ENCODE measurements around the gene FILIP1L. TPM values are rescaled to one million over a fixed set of nuclear protein-coding genes. Genes with fewer than 3 reads are reported as not detected.
A peak's percentile ranks its signal among the peaks of the same experiment; 100 is the strongest.

Gene FILIP1L
- polyA plus RNA-seq, 2 donors: 2.6 to 6.9 TPM

DNA sequence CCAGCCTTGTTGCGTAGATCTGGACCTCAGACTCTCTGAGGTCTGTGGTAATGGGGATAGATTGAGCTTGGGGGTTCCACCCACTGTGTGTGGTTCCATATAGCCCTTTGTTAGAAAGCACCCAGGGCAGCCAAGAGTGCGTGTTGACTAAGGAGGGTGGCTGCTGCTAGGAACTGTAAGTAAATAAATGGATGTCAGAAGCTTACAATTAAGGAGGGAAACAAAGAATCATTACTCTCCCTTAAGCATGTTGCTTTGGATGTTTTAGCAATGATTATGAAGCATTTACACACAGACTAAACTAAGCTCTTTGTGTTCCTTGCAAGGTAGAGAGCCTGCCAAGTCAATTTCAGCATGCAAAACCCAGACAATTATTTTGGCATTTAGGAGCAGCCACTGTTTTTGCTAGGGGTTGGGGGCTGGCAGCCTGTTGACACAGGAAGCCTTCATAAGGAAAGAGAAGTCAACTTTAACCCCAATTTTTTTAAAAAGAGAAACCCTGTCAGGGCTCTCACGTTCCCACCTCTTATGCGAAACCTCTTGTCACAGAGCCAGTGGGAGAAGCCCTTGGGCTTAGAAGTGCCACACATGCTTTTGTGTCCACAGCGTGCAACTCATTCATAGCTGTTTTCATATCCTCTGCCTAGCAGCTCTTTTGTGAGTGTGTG is 168.8 kb downstream of the FILIP1L start:
- H3K36me3 ChIP-seq (ENCODE audit: control insufficient read depth in 2 of 2, insufficient read depth in 2 of 2, low read length in 1 of 2): no peaks in the 10 kb centered on the region
- H3K27me3 ChIP-seq (ENCODE audit: control insufficient read depth in 1 of 2, insufficient read depth in 2 of 2, low read length in 2 of 2): no peaks in the 10 kb centered on the region
- H3K27ac ChIP-seq (ENCODE audit: low read depth in 2 of 2, low read length in 1 of 2): peak overlapping the region in 1 of 2 donors; percentile 55
- no peaks in the 10 kb centered on the region for H3K9me3 ChIP-seq (ENCODE audit: control insufficient read depth in 2 of 2, insufficient read depth in 1 of 2, low read depth in 1 of 2, low read length in 1 of 2)
- 25 to 45% methylated on average over 5 of the region's 5 CpGs for WGBS, 2 donors
- H3K4me3 ChIP-seq (ENCODE audit: low read depth in 1 of 2, low read length in 2 of 2): no peak overlapping the region
- H3K4me1 ChIP-seq (ENCODE audit: control insufficient read depth in 2 of 2, insufficient read depth in 2 of 2, low read length in 1 of 2): peaks cover 5% of the 10 kb centered on the region in 2 donors

DNA sequence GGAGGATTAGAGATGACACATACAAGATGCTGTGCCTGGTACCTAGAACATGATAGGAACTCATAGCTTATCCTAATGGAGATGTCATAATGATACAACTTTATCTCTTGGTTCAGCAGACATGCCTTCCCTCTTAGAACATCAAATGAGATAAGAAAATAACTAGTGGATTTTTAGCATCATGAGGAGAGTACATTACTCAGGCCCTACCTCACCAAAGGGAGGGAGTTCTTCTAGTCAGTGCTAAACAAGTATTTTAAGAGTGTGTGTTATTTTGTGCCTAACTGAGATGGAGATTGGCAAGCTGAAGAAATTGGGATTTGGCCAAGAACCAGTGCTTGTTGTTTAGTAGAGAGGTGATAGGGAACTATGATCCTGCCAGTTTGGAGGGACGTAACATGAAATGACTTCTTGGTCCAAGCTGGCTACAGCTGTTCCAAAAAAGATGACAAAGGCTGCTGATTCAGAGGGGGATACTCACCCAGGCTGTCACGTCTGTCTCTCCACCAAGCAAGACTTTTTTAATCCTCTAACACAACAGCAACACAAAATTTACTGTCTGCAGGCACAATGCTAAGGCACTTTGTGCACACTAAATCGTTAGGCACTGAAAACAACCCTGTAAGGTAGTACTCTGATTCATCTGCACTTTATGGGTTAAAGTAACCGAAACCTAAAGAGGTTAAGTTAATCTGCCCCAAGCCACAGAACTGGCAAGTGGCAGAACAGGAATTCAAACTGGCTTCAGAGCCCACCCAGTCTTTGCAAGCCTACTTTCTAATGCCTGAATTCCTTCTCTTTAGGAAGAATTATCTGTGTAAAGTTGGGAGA is 170.2 kb downstream of the FILIP1L start:
- no peaks in the 10 kb centered on the region for H3K36me3 ChIP-seq (ENCODE audit: control insufficient read depth in 2 of 2, insufficient read depth in 2 of 2, low read length in 1 of 2)
- no peaks in the 10 kb centered on the region for H3K9me3 ChIP-seq (ENCODE audit: control insufficient read depth in 2 of 2, insufficient read depth in 1 of 2, low read depth in 1 of 2, low read length in 1 of 2)
- H3K4me3 ChIP-seq (ENCODE audit: low read depth in 1 of 2, low read length in 2 of 2): no peak overlapping the region
- H3K4me1 ChIP-seq (ENCODE audit: control insufficient read depth in 2 of 2, insufficient read depth in 2 of 2, low read length in 1 of 2): peaks cover 5% of the 10 kb centered on the region in 2 donors
- no peak overlapping the region for H3K27ac ChIP-seq (ENCODE audit: low read depth in 2 of 2, low read length in 1 of 2)
- H3K27me3 ChIP-seq (ENCODE audit: control insufficient read depth in 1 of 2, insufficient read depth in 2 of 2, low read length in 2 of 2): no peaks in the 10 kb centered on the region
- 41 to 47% methylated on average over 4 of the region's 4 CpGs for WGBS, 2 donors

DNA sequence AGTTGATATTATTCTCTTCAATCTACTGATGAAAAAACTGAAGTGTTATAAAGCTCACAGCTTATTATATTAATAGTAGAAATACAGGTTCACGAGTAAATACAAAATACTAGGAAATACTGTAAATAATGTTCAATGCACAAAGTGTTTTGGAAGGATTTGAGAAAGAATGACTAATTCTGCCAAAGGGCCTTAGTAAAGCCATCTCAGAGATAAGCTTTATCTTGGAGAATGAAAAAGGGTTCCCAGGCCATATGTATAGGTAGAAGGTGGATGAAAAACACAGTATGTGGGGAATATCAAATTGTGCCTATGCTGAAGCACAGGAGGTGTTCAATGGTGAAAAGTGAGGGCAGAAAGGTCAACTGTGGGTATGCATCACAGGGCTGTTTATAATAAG is 173.1 kb downstream of the FILIP1L start:
- 64 to 74% methylated on average over 1 of the region's 1 CpG for WGBS, 2 donors
- Histone ChIP-seq H3K4me3 (ENCODE audit: low read depth in 1 of 2, low read length in 2 of 2) (no peak overlapping the region), H3K36me3 (ENCODE audit: control insufficient read depth in 2 of 2, insufficient read depth in 2 of 2, low read length in 1 of 2) (no peaks in the 10 kb centered on the region), H3K27ac (ENCODE audit: low read depth in 2 of 2, low read length in 1 of 2) (no peak overlapping the region), H3K9me3 (ENCODE audit: control insufficient read depth in 2 of 2, insufficient read depth in 1 of 2, low read depth in 1 of 2, low read length in 1 of 2) (no peaks in the 10 kb centered on the region), H3K4me1 (ENCODE audit: control insufficient read depth in 2 of 2, insufficient read depth in 2 of 2, low read length in 1 of 2) (peaks cover 5% of the 10 kb centered on the region in 2 donors), H3K27me3 (ENCODE audit: control insufficient read depth in 1 of 2, insufficient read depth in 2 of 2, low read length in 2 of 2) (no peaks in the 10 kb centered on the region)

- 74 to 79% methylated on average over 2 of the region's 2 CpGs for WGBS, 2 donors
- Histone ChIP-seq H3K27ac (ENCODE audit: low read depth in 2 of 2, low read length in 1 of 2) (peak overlapping the region in 1 of 2 donors; percentile 21), H3K27me3 (ENCODE audit: control insufficient read depth in 1 of 2, insufficient read depth in 2 of 2, low read length in 2 of 2) (no peaks in the 10 kb centered on the region), H3K4me1 (ENCODE audit: control insufficient read depth in 2 of 2, insufficient read depth in 2 of 2, low read length in 1 of 2) (peaks cover 5% of the 10 kb centered on the region in 2 donors), H3K4me3 (ENCODE audit: low read depth in 1 of 2, low read length in 2 of 2) (no peak overlapping the region), H3K9me3 (ENCODE audit: control insufficient read depth in 2 of 2, insufficient read depth in 1 of 2, low read depth in 1 of 2, low read length in 1 of 2) (no peaks in the 10 kb centered on the region), H3K36me3 (ENCODE audit: control insufficient read depth in 2 of 2, insufficient read depth in 2 of 2, low read length in 1 of 2) (no peaks in the 10 kb centered on the region)
These were observed 174.0 kb downstream of the FILIP1L start for GRCh38 chr3:99940350-99940749.

- Histone ChIP-seq H3K27me3 (ENCODE audit: control insufficient read depth in 1 of 2, insufficient read depth in 2 of 2, low read length in 2 of 2) (no peaks in the 10 kb centered on the region), H3K4me1 (ENCODE audit: control insufficient read depth in 2 of 2, insufficient read depth in 2 of 2, low read length in 1 of 2) (peaks cover under 1 to 3% of the 10 kb centered on the region in 2 donors), H3K4me3 (ENCODE audit: low read depth in 1 of 2, low read length in 2 of 2) (no peak overlapping the region), H3K36me3 (ENCODE audit: control insufficient read depth in 2 of 2, insufficient read depth in 2 of 2, low read length in 1 of 2) (no peaks in the 10 kb centered on the region), H3K27ac (ENCODE audit: low read depth in 2 of 2, low read length in 1 of 2) (no peak overlapping the region), H3K9me3 (ENCODE audit: control insufficient read depth in 2 of 2, insufficient read depth in 1 of 2, low read depth in 1 of 2, low read length in 1 of 2) (no peaks in the 10 kb centered on the region)
- WGBS, 2 donors: 65 to 67% methylated on average over 1 of the region's 1 CpG
These were observed 174.4 kb downstream of the FILIP1L start for GRCh38 chr3:99939876-99940275.

DNA sequence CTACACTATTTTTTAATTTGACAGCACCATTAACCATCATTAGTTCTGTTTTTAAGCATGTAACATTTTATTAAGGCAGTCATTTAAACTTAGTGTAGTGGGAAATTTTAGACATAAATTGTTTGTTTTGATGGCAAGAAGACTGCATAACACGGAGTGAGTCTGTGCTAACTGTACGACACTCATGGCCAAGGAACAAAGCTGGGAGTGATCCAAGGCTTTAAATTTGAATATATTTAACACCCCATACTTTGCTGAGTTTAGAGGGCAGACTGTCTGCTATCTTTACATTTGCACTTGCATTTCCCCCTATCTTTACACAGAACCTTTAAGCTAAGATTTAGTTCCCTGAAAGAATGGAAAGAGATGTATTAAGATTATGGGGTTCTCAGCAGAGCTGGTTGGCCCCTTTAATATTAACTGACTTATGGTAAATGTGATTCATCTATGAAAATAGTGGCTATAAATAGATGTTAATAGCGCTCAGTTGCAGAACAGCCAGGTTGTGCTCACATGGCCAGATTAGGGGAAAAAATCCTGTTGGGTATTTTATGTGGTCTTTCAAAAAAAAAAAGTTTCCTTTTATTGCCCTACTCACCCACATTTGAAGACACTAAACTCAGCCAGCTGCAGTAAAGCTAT is 175.9 kb downstream of the FILIP1L start:
- no peaks in the 10 kb centered on the region for H3K4me1 ChIP-seq (ENCODE audit: control insufficient read depth in 2 of 2, insufficient read depth in 2 of 2, low read length in 1 of 2)
- no peak overlapping the region for H3K27ac ChIP-seq (ENCODE audit: low read depth in 2 of 2, low read length in 1 of 2)
- no peaks in the 10 kb centered on the region for H3K9me3 ChIP-seq (ENCODE audit: control insufficient read depth in 2 of 2, insufficient read depth in 1 of 2, low read depth in 1 of 2, low read length in 1 of 2)
- H3K4me3 ChIP-seq (ENCODE audit: low read depth in 1 of 2, low read length in 2 of 2): no peak overlapping the region
- H3K36me3 ChIP-seq (ENCODE audit: control insufficient read depth in 2 of 2, insufficient read depth in 2 of 2, low read length in 1 of 2): no peaks in the 10 kb centered on the region
- 64 to 66% methylated on average over 3 of the region's 3 CpGs for WGBS, 2 donors
- H3K27me3 ChIP-seq (ENCODE audit: control insufficient read depth in 1 of 2, insufficient read depth in 2 of 2, low read length in 2 of 2): no peaks in the 10 kb centered on the region

GRCh38 chr3:99934975-99935797 is 179.1 kb downstream of the FILIP1L start:
- WGBS, 2 donors: 23 to 27% methylated on average over 4 of the region's 4 CpGs
- H3K4me1 ChIP-seq (ENCODE audit: control insufficient read depth in 2 of 2, insufficient read depth in 2 of 2, low read length in 1 of 2): no peaks in the 10 kb centered on the region

GRCh38 chr3:99933971-99934750 is 180.1 kb downstream of the FILIP1L start:
- Histone ChIP-seq H3K4me3 (ENCODE audit: low read depth in 1 of 2, low read length in 2 of 2) (no peak overlapping the region), H3K36me3 (ENCODE audit: control insufficient read depth in 2 of 2, insufficient read depth in 2 of 2, low read length in 1 of 2) (no peaks in the 10 kb centered on the region), H3K4me1 (ENCODE audit: control insufficient read depth in 2 of 2, insufficient read depth in 2 of 2, low read length in 1 of 2) (no peaks in the 10 kb centered on the region), H3K9me3 (ENCODE audit: control insufficient read depth in 2 of 2, insufficient read depth in 1 of 2, low read depth in 1 of 2, low read length in 1 of 2) (no peaks in the 10 kb centered on the region), H3K27ac (ENCODE audit: low read depth in 2 of 2, low read length in 1 of 2) (no peak overlapping the region), H3K27me3 (ENCODE audit: control insufficient read depth in 1 of 2, insufficient read depth in 2 of 2, low read length in 2 of 2) (no peaks in the 10 kb centered on the region)
- 94 to 96% methylated on average over 5 of the region's 5 CpGs for WGBS, 2 donors

More at GRCh38 chr3:99934975-99935797, 179.1 kb downstream of the FILIP1L start:
- Histone ChIP-seq H3K4me3 (ENCODE audit: low read depth in 1 of 2, low read length in 2 of 2) (no peak overlapping the region), H3K27me3 (ENCODE audit: control insufficient read depth in 1 of 2, insufficient read depth in 2 of 2, low read length in 2 of 2) (no peaks in the 10 kb centered on the region), H3K36me3 (ENCODE audit: control insufficient read depth in 2 of 2, insufficient read depth in 2 of 2, low read length in 1 of 2) (no peaks in the 10 kb centered on the region), H3K9me3 (ENCODE audit: control insufficient read depth in 2 of 2, insufficient read depth in 1 of 2, low read depth in 1 of 2, low read length in 1 of 2) (no peaks in the 10 kb centered on the region), H3K27ac (ENCODE audit: low read depth in 2 of 2, low read length in 1 of 2) (no peak overlapping the region)

All from esophagus (tissue), 2 donors.